Measurements from ENCODE around the gene TSPAN5. TPM values are rescaled to one million over a fixed set of nuclear protein-coding genes. Genes with fewer than 3 reads are reported as not detected.

TSPAN5 gene
- total RNA-seq, 1 donor from 2014 or later: 14.7 TPM

GRCh38 chr4:98521486-98521885, 136.9 kb downstream of the TSPAN5 start:
- TF ChIP-seq, protein P1, sequence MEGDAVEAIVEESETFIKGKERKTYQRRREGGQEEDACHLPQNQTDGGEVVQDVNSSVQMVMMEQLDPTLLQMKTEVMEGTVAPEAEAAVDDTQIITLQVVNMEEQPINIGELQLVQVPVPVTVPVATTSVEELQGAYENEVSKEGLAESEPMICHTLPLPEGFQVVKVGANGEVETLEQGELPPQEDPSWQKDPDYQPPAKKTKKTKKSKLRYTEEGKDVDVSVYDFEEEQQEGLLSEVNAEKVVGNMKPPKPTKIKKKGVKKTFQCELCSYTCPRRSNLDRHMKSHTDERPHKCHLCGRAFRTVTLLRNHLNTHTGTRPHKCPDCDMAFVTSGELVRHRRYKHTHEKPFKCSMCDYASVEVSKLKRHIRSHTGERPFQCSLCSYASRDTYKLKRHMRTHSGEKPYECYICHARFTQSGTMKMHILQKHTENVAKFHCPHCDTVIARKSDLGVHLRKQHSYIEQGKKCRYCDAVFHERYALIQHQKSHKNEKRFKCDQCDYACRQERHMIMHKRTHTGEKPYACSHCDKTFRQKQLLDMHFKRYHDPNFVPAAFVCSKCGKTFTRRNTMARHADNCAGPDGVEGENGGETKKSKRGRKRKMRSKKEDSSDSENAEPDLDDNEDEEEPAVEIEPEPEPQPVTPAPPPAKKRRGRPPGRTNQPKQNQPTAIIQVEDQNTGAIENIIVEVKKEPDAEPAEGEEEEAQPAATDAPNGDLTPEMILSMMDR (IDR thresholded peaks at IDR 0.05; ENCODE audit: unreplicated experiment): no peak
- Mint-ChIP-seq H3K27me3 (ENCODE audit: low read depth) (no peaks in the 10 kb centered on the region), H3K27ac (no peak overlapping the region), H3K36me3 (no peaks in the 10 kb centered on the region), H3K4me1 (peaks cover 54% of the 10 kb centered on the region), H3K9me3 (peaks cover 4% of the 10 kb centered on the region), H3K4me3 (no peak overlapping the region)
- no peak for DNase-seq (ENCODE audit: low spot score in 2 of 2, unreplicated experiment in 2 of 2)

DNA sequence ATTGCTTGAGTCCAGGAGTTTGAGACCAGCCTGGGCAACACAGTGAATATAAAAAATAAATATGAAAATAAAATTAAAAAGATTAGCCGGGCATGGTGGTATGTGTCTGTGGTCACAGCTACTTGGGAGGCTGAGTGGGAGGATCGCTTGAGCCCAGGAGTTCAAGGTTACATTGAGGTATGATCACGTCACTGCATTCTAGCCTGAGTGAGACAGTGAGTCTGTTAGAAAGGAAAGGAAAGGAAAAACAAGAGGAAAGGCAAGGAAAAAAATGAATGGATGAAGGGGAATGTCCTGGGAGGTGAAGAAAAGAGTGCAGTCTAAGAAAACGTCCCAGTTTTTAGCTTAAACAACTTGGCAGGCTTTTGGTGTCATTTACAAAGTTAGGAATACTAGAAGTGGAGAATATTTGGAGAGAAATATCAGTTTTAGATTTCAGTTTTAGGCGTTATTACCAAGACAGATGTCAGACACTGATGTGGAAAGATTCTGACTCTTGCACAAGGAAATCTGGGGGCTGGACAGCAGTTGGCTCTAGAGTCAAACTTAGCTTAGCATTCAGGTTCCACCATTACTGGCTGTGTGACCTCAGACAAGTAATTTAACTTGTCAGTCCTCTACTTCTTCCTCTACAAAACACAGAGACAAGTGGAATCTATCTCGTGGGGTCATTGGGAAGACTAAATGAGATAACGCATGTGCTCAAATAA, 139.0 kb downstream of the TSPAN5 start:
- no peak overlapping the region for H3K4me3 Mint-ChIP-seq
- TF ChIP-seq, protein P1 (IDR thresholded peaks at IDR 0.05; ENCODE audit: unreplicated experiment): no peak
- DNase-seq (ENCODE audit: low spot score in 2 of 2, unreplicated experiment in 2 of 2): no peak

DNA sequence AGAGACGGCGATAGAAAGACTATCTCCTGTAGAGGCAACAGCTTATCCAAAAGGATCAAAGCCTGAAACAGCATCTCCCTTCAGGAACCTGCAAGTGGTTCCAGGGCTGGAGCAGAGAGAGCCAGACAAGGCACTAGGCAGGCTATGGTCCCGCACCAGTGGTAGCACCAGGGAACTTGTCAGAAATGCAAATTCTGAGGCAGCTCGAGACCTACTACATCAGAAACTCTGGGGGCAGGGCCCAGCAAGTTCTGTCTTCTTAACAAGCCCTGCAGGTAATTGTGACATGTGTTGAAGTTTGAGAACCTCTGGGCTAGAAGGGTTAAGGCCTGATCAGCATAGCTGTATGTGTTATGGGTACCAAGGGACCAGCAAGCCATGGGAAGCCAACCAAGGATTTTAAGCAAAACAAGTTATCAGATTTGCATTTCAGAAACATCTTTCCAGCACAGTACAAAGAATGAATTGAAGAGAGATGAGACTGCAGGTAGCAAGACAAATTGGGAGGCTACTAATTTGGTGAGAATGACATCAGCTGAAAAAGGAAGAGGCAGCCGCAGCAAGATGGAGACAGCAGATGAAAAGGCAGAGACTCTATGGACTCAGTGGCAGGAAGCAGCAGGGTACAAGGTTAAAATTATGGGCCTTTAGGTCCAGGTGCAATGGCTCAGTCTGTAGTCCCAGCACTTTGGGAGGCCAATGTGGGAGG, 139.7 kb downstream of the TSPAN5 start:
- TF ChIP-seq, protein P1 (IDR thresholded peaks at IDR 0.05; ENCODE audit: unreplicated experiment): no peak
- no peak overlapping the region for H3K4me3 Mint-ChIP-seq
- no peaks in the 10 kb centered on the region for H3K27me3 Mint-ChIP-seq (ENCODE audit: low read depth)
- H3K27ac Mint-ChIP-seq: no peak overlapping the region
- peaks cover 60% of the 10 kb centered on the region for H3K4me1 Mint-ChIP-seq
- H3K9me3 Mint-ChIP-seq: peaks cover 4% of the 10 kb centered on the region
- H3K36me3 Mint-ChIP-seq: no peaks in the 10 kb centered on the region
- no peak for DNase-seq (ENCODE audit: low spot score in 2 of 2, unreplicated experiment in 2 of 2)

More for the DNA sequence above, 139.0 kb downstream of the TSPAN5 start:
- Mint-ChIP-seq H3K4me1 (peaks cover 66% of the 10 kb centered on the region), H3K36me3 (no peaks in the 10 kb centered on the region), H3K27me3 (ENCODE audit: low read depth) (no peaks in the 10 kb centered on the region), H3K27ac (peak overlapping the region; percentile 52), H3K9me3 (peaks cover 4% of the 10 kb centered on the region)

- H3K4me3 Mint-ChIP-seq: no peak overlapping the region
- H3K4me1 Mint-ChIP-seq: peaks cover 54% of the 10 kb centered on the region
- TF ChIP-seq, protein P1 (IDR thresholded peaks at IDR 0.05; ENCODE audit: unreplicated experiment): no peak
- no peaks in the 10 kb centered on the region for H3K27me3 Mint-ChIP-seq (ENCODE audit: low read depth)
- no peak for DNase-seq (ENCODE audit: low spot score in 2 of 2, unreplicated experiment in 2 of 2)
- peak overlapping the region; percentile 65 for H3K27ac Mint-ChIP-seq
- peaks cover 4% of the 10 kb centered on the region for H3K9me3 Mint-ChIP-seq
- no peaks in the 10 kb centered on the region for H3K36me3 Mint-ChIP-seq
Measured at GRCh38 chr4:98517218-98518021, 141.0 kb downstream of the TSPAN5 start.

- peaks cover 4% of the 10 kb centered on the region for H3K9me3 Mint-ChIP-seq
- H3K27ac Mint-ChIP-seq: peak overlapping the region; percentile 74
- TF ChIP-seq, protein P1 (IDR thresholded peaks at IDR 0.05; ENCODE audit: unreplicated experiment): no peak
- H3K36me3 Mint-ChIP-seq: no peaks in the 10 kb centered on the region
- peaks cover 47% of the 10 kb centered on the region for H3K4me1 Mint-ChIP-seq
- no peak overlapping the region for H3K4me3 Mint-ChIP-seq
- DNase-seq (ENCODE audit: low spot score in 2 of 2, unreplicated experiment in 2 of 2): no peak
- H3K27me3 Mint-ChIP-seq (ENCODE audit: low read depth): no peaks in the 10 kb centered on the region
Measured at GRCh38 chr4:98516441-98517217, 141.8 kb downstream of the TSPAN5 start.

Measured in mesothelial cell of epicardium (in vitro differentiated cells).